Renal pelvis (tissue), 4 donors: Measurements from ENCODE around the gene GPS1. TPM values are rescaled to one million over a fixed set of nuclear protein-coding genes. Genes with fewer than 3 reads are reported as not detected.

Experiments used
- DNase-seq: peaks from one replicate; pipeline ENCODE4 v3.0.0-alpha.2; 2013
- polyA plus RNA-seq, 3 donors: library from polyadenylated mRNA; unstranded; fragments of 120-200 nt; gene quantifications; one replicate each; pipeline ENCODE4 v1.2.1, GENCODE V29; 2013; ENCODE audit not compliant: insufficient read length in 3 of 3

GPS1 gene
- polyA plus RNA-seq, 3 donors: 127 to 149 (median 140) TPM

- DNase-seq: peak; percentile 31
Observed at GRCh38 chr17:82065638-82066303, 14.1 kb downstream of the GPS1 start, which contains the start of gene DUS1L. Gene DUS1L (minus strand): TSS chr17:82065804. CDS start chr17:82065059, 745 bp downstream.

- no peak for DNase-seq
Observed at GRCh38 chr17:82070611-82071010, 18.9 kb downstream of the GPS1 start.

GRCh38 chr17:82072827-82073226, 21.1 kb downstream of the GPS1 start:
- DNase-seq: no peak

- DNase-seq: no peak
Observed at GRCh38 chr17:82073446-82073845, 21.7 kb downstream of the GPS1 start.

GRCh38 chr17:82076018-82076784, 24.5 kb downstream of the GPS1 start:
- no peak for DNase-seq

GRCh38 chr17:82076785-82077591, 25.3 kb downstream of the GPS1 start:
- DNase-seq: no peak

GRCh38 chr17:82077617-82078358, 26.1 kb downstream of the GPS1 start:
- DNase-seq: no peak

GRCh38 chr17:82078433-82078832, 26.7 kb downstream of the GPS1 start:
- no peak for DNase-seq

GRCh38 chr17:82079001-82079677, 27.4 kb downstream of the GPS1 start:
- DNase-seq: no peak

GRCh38 chr17:82080048-82080788, 28.5 kb downstream of the GPS1 start:
- no peak for DNase-seq

GRCh38 chr17:82080789-82081464, 29.2 kb downstream of the GPS1 start:
- no peak for DNase-seq

- DNase-seq: no peak
Observed at GRCh38 chr17:82081546-82081945, 29.8 kb downstream of the GPS1 start.

- DNase-seq: no peak
Observed at GRCh38 chr17:82081966-82082365, 30.3 kb downstream of the GPS1 start.

- no peak for DNase-seq
Observed at GRCh38 chr17:82082456-82082855, 30.8 kb downstream of the GPS1 start.

GRCh38 chr17:82083009-82083408, 31.3 kb downstream of the GPS1 start:
- no peak for DNase-seq

- DNase-seq: no peak
Observed at GRCh38 chr17:82083533-82084359, 32.0 kb downstream of the GPS1 start.

- no peak for DNase-seq
Observed at GRCh38 chr17:82084373-82085030, 32.8 kb downstream of the GPS1 start.
